H1 (cell line): Measurements from ENCODE around the gene CAB39L. TPM values are rescaled to one million over a fixed set of nuclear protein-coding genes. Genes with fewer than 3 reads are reported as not detected.

Experiments
- CHD2 ChIP-seq: IDR thresholded peaks from 2 replicates; pipeline ENCODE4 v1.6.1; 2012; ENCODE audit warnings: low read length, improper control_type of control experiment
- CTCF ChIP-seq, 3 experiments: IDR thresholded peaks; 1 replicate in 2 of 3; 2 replicates in 1 of 3; pipeline versions ENCODE4 v1.5.1 to v1.6.1; 2011; ENCODE audit warnings: low read length in 3 of 3, mild to moderate bottlenecking in 3 of 3, inconsistent platforms in 2 of 3, low read depth in 1 of 3, moderate library complexity in 1 of 3; ENCODE audit not compliant: insufficient read depth in 1 of 3; ENCODE audit errors: control extremely low read depth in 1 of 3
- KDM1A ChIP-seq: fragments of 200-600, 300-600 bp; sonication (generic); IDR thresholded peaks from 2 replicates; pipeline ENCODE4 v1.7.1; 2016; ENCODE audit warnings: mild to moderate bottlenecking, low read length, borderline replicate concordance
- TAF7 ChIP-seq: optimal IDR thresholded peaks from 2 replicates; pipeline ENCODE3; 2011; ENCODE audit warnings: low read depth, mild to moderate bottlenecking, inconsistent platforms, low read length, moderate library complexity, borderline replicate concordance
- polyA plus RNA-seq, 7 experiments: library from polyadenylated mRNA; depleted of rRNA in 3 of 7; stranded (reverse) in 5 of 7; unstranded in 2 of 7; fragments of >200 nt in 5 of 7; fragments of 200-250 nt in 2 of 7; gene quantifications; 1 replicate in 5 of 7; 2 replicates in 1 of 7; 4 replicates in 1 of 7; pipeline versions ENCODE4 v1.2.1 to v1.2.3, GENCODE V29; 2011 to 2013; ENCODE audit warnings: missing spikeins in 2 of 7, mixed read lengths in 2 of 7
- total RNA-seq: library from RNA; stranded (reverse); fragmentation: NEBNext Ultra II Directional; extraction: Animal tissue kit (Norgen Biotek cat#: 25700); gene quantifications from 2 replicates; pipeline ENCODE4 v1.2.1, GENCODE V29; 2021

Gene CAB39L
- total and polyA plus RNA-seq, 2 of the 8 experiments (the other 6 are each of a cell fraction or from before 2014, with no cell fraction given) = 2.5 to 4.8 TPM

- TF ChIP-seq TAF7 (no peak), CHD2 (no peak), CTCF (IDR thresholded peaks at IDR 0.05; ENCODE audit: control extremely low read depth in 1 of 3, insufficient read depth in 1 of 3, low read depth in 1 of 3, low read length in 3 of 3) (no peak), KDM1A (no peak)
- TF ChIP-seq, all 59 proteins: peak for 0
Measured at GRCh38 chr13:49279112-49279511, 164.8 kb downstream of the CAB39L start (continued).
